ENCODE data around the gene GDPD3. TPM values are rescaled to one million over a fixed set of nuclear protein-coding genes. Genes with fewer than 3 reads are reported as not detected.

GDPD3 gene
- total RNA-seq, 1 donor from 2014 or later: 0.24 TPM

- peak; percentile 98 for DNase-seq (ENCODE audit: low read depth)
Measured at GRCh38 chr16:30060836-30061554, 52.3 kb downstream of the GDPD3 start.

- no peak for DNase-seq (ENCODE audit: low read depth)
Measured at GRCh38 chr16:30060346-30060745, 53.0 kb downstream of the GDPD3 start.

- DNase-seq (ENCODE audit: low read depth): no peak
Measured at GRCh38 chr16:30054959-30055553, 58.3 kb downstream of the GDPD3 start.

Other genes starting within 250 kb of the GDPD3 start
- gene SEZ6L2, start 214.0 kb downstream of the GDPD3 start, total RNA-seq: 6.4 and 11.8 TPM in 2 replicates
- 3.9 and 4.0 TPM in 2 replicates for gene ASPHD1, start 213.0 kb downstream of the GDPD3 start, total RNA-seq
- 6.8 and 9.3 TPM in 2 replicates for gene KCTD13, start 187.3 kb downstream of the GDPD3 start, total RNA-seq
- gene TMEM219, start 151.5 kb downstream of the GDPD3 start, total RNA-seq: 89.8 and 92.2 TPM in 2 replicates
- gene TAOK2, start 139.7 kb downstream of the GDPD3 start, total RNA-seq: 49.9 and 75.7 TPM in 2 replicates
- 11.9 and 12.7 TPM in 2 replicates for gene HIRIP3, start 117.9 kb downstream of the GDPD3 start, total RNA-seq
- gene INO80E, start 117.3 kb downstream of the GDPD3 start, total RNA-seq: 43.8 and 97.6 TPM in 2 replicates
- not detected in 2 replicates for gene DOC2A, start 102.5 kb downstream of the GDPD3 start, total RNA-seq
- gene C16orf92, start 90.3 kb downstream of the GDPD3 start, total RNA-seq: not detected in 2 replicates
- 0.21 and 1.0 TPM in 2 replicates for gene TLCD3B, start 82.3 kb downstream of the GDPD3 start, total RNA-seq
- gene ALDOA, start 47.8 kb downstream of the GDPD3 start, total RNA-seq: 2,927 and 3,693 TPM in 2 replicates
- 79.8 and 80.3 TPM in 2 replicates for gene PPP4C, start 37.5 kb downstream of the GDPD3 start, total RNA-seq
- gene TBX6, start 21.6 kb downstream of the GDPD3 start, total RNA-seq: 0.45 and 1.4 TPM in 2 replicates
- gene YPEL3, start 17.3 kb downstream of the GDPD3 start, total RNA-seq: 41.3 and 52.2 TPM in 2 replicates
- 13.7 and 20.9 TPM in 2 replicates for gene MAPK3, start 9.7 kb upstream of the GDPD3 start, total RNA-seq
- gene CORO1A, start 70.1 kb upstream of the GDPD3 start, total RNA-seq: 0.21 and 1.5 TPM in 2 replicates
- gene BOLA2B, start 80.1 kb upstream of the GDPD3 start, total RNA-seq: 66.2 and 236 TPM in 2 replicates
- 12.7 and 26.6 TPM in 2 replicates for gene SLX1A, start 80.3 kb upstream of the GDPD3 start, total RNA-seq
- 1.3 and 3.0 TPM in 2 replicates for gene SULT1A3, start 85.7 kb upstream of the GDPD3 start, total RNA-seq
- gene NPIPB13, start 134.9 kb upstream of the GDPD3 start, total RNA-seq: 1.7 and 2.4 TPM in 2 replicates
- 41.1 and 51.1 TPM in 2 replicates for gene CD2BP2, start 241.8 kb upstream of the GDPD3 start, total RNA-seq

Data from myocyte (in vitro differentiated cells).